Liver (tissue), 9 donors: ENCODE results near the gene PBX4. TPM values are rescaled to one million over a fixed set of nuclear protein-coding genes. Genes with fewer than 3 reads are reported as not detected.

ENCODE experiments used
- DNase-seq: peaks from one replicate; pipeline ENCODE4 v3.0.0-alpha.2; 2017; ENCODE audit warnings: low spot score
- H3K27ac ChIP-seq, 2 donors: one replicate each; pipeline ENCODE4 v1.7.0; 2013; ENCODE audit warnings: inconsistent platforms in 2 of 2, low read length in 2 of 2, control low read depth in 1 of 2, low read depth in 1 of 2, mild to moderate bottlenecking in 1 of 2
- H3K27me3 ChIP-seq, 4 donors: one replicate each; pipeline versions ENCODE4 v1.6.1 to v1.7.0; 2013; ENCODE audit warnings: low read length in 3 of 4, inconsistent platforms in 1 of 4, mild to moderate bottlenecking in 1 of 4, moderate library complexity in 1 of 4; ENCODE audit not compliant: control insufficient read depth in 4 of 4, insufficient read depth in 4 of 4
- H3K36me3 ChIP-seq, 4 donors: one replicate each; pipeline versions ENCODE4 v1.6.1 to v1.7.0; 2013; ENCODE audit warnings: low read length in 3 of 4, mild to moderate bottlenecking in 3 of 4, low read depth in 1 of 4, moderate library complexity in 1 of 4; ENCODE audit not compliant: control insufficient read depth in 4 of 4, insufficient read depth in 3 of 4
- H3K4me1 ChIP-seq, 4 donors: one replicate each; pipeline versions ENCODE4 v1.6.1 to v1.7.0; 2013; ENCODE audit warnings: low read length in 3 of 4, mild to moderate bottlenecking in 3 of 4, moderate library complexity in 1 of 4; ENCODE audit not compliant: control insufficient read depth in 4 of 4, insufficient read depth in 4 of 4
- H3K4me3 ChIP-seq, 3 donors: one replicate each; pipeline versions ENCODE4 v1.6.1 to v1.7.0; 2013; ENCODE audit warnings: low read length in 3 of 3, control low read depth in 1 of 3, low read depth in 1 of 3, mild to moderate bottlenecking in 1 of 3
- H3K9ac ChIP-seq, 2 donors: one replicate each; pipeline ENCODE4 v1.7.0; 2013; ENCODE audit warnings: low read length in 2 of 2, mild to moderate bottlenecking in 2 of 2, moderate library complexity in 2 of 2, control low read depth in 1 of 2, low read depth in 1 of 2
- H3K9me3 ChIP-seq, 4 donors: one replicate each; pipeline versions ENCODE4 v1.6.1 to v1.7.0; 2013; ENCODE audit warnings: low read length in 3 of 4; ENCODE audit not compliant: control insufficient read depth in 4 of 4
- ATF3 ChIP-seq: IDR thresholded peaks from 2 replicates; pipeline ENCODE4 v1.6.1; 2016; ENCODE audit warnings: antibody characterized with exemption
- EGR1 ChIP-seq, 2 donors: IDR thresholded peaks; 2 replicates each; pipeline ENCODE4 v1.6.1; 2016 to 2018; ENCODE audit warnings: antibody characterized with exemption in 2 of 2, low read depth in 2 of 2
- FOXA1 ChIP-seq: IDR thresholded peaks from 2 replicates; pipeline ENCODE4 v1.6.1; 2016; ENCODE audit warnings: antibody characterized with exemption
- FOXA2 ChIP-seq: IDR thresholded peaks from 2 replicates; pipeline ENCODE4 v1.6.1; 2016; ENCODE audit warnings: antibody characterized with exemption
- GABPA ChIP-seq, 2 donors: IDR thresholded peaks in 1 of 2; conservative IDR thresholded peaks in 1 of 2; 2 replicates each; pipeline ENCODE4 v1.6.1; 2016; ENCODE audit warnings: antibody characterized with exemption in 2 of 2, mild to moderate bottlenecking in 1 of 2, moderate library complexity in 1 of 2
- HNF4A ChIP-seq, 2 donors: conservative IDR thresholded peaks; 2 replicates each; pipeline ENCODE4 v1.6.1; 2016; ENCODE audit warnings: antibody characterized with exemption in 2 of 2, mild to moderate bottlenecking in 2 of 2
- HNF4G ChIP-seq: IDR thresholded peaks from 2 replicates; pipeline ENCODE4 v1.6.1; 2016; ENCODE audit warnings: antibody characterized with exemption
- JUND ChIP-seq, 2 donors: IDR thresholded peaks; 2 replicates each; pipeline ENCODE4 v1.6.1; 2016; ENCODE audit warnings: antibody characterized with exemption in 2 of 2
- NR2F2 ChIP-seq: IDR thresholded peaks from 2 replicates; pipeline ENCODE4 v1.6.1; 2016; ENCODE audit warnings: antibody characterized with exemption
- RAD21 ChIP-seq, 2 donors: IDR thresholded peaks; 2 replicates each; pipeline ENCODE4 v1.6.1; 2016; ENCODE audit warnings: antibody characterized with exemption in 2 of 2, mild to moderate bottlenecking in 2 of 2
- RXRA ChIP-seq, 2 donors: IDR thresholded peaks; 2 replicates each; pipeline ENCODE4 v1.6.1; 2017 to 2018; ENCODE audit warnings: antibody characterized with exemption in 2 of 2, mild to moderate bottlenecking in 1 of 2
- SP1 ChIP-seq: IDR thresholded peaks from 2 replicates; pipeline ENCODE4 v1.6.1; 2018; ENCODE audit warnings: antibody characterized with exemption, mild to moderate bottlenecking
- TAF1 ChIP-seq: conservative IDR thresholded peaks from 2 replicates; pipeline ENCODE4 v1.6.1; 2016; ENCODE audit warnings: antibody characterized with exemption, mild to moderate bottlenecking
- YY1 ChIP-seq: IDR thresholded peaks from 2 replicates; pipeline ENCODE4 v1.6.1; 2016; ENCODE audit warnings: antibody characterized with exemption, mild to moderate bottlenecking
- ZBTB33 ChIP-seq: IDR thresholded peaks from 2 replicates; pipeline ENCODE4 v1.6.1; 2016; ENCODE audit warnings: antibody characterized with exemption
- WGBS: extraction: QIAGEN DNeasy Blood & Tissue Kit; methylation state at CpG from one replicate; pipeline ENCODE4 v1.1.7; 2013; 5-methylcytosine and 5-hydroxymethylcytosine counted together
- polyA plus RNA-seq, 2 donors: library from polyadenylated mRNA; stranded (reverse) in 1 of 2; unstranded in 1 of 2; fragments of 200-250 nt in 1 of 2; fragments of >200 nt in 1 of 2; fragmentation: Nextera tagmentation in 1 of 2; extraction: Ambion mirVana in 1 of 2; gene quantifications; one replicate each; pipeline versions ENCODE4 v1.2.1 to v1.2.3, GENCODE V29; 2013 to 2015
- total RNA-seq, 2 donors: library from RNA; depleted of rRNA; stranded (reverse); fragments of >200 nt; gene quantifications; one replicate each; pipeline ENCODE4 v1.2.3, GENCODE V29; 2014
- TF ChIP-seq, protein P1 (sequence below): IDR thresholded peaks from 2 replicates; pipeline ENCODE4 v1.6.1; 2016; ENCODE audit warnings: antibody characterized with exemption, mild to moderate bottlenecking
- TF ChIP-seq, protein P2 (sequence below): fragments of 150-350 bp; IDR thresholded peaks from 2 replicates; pipeline ENCODE4 v1.5.1; 2017; ENCODE audit warnings: improper control_type of control experiment, low read depth, low read length; ENCODE audit not compliant: missing input control
- TF ChIP-seq, protein P3 (sequence below): IDR thresholded peaks from 2 replicates; pipeline ENCODE4 v1.6.1; 2016; ENCODE audit warnings: antibody characterized with exemption
- donor health status: healthy.
- donor health status: healthy.
- donor health status: healthy.
- donor health status: healthy.
- donor health status: healthy.

The PBX4 gene
- total and polyA plus RNA-seq, 4 donors: 0.19 to 0.59 (median 0.21) TPM; not detected in 1

DNA sequence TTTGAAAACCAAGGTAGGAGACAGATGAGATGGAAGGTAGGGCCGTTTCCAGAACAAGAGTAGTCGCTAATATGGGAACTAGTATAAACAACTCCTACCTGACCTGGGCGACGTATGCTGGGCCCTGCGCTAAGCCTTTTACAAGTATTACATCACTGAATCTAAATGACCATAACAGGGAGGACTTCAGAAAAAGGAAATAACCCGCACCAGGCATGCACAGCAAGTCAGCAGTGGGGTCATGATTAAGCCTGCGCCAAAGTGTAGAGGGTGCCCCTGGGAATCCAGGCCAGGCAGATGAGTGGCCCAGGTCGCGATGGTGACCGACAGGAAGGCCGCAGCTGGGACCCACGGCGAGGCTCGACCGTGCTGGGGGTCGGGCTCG is 44.4 kb upstream of the PBX4 start:
- 8% methylated on average over 17 of the region's 17 CpGs for WGBS
- H3K4me3 ChIP-seq: peak overlapping the region; percentile 97 to 99 (median 99)
- no peak for DNase-seq
- TF ChIP-seq YY1: no peak
- TF ChIP-seq HNF4G: no peak
- no peak for TF ChIP-seq TAF1
- no peak for TF ChIP-seq FOXA2
- TF ChIP-seq FOXA1: no peak
- no peak for TF ChIP-seq RXRA (IDR thresholded peaks at IDR 0.05)
- TF ChIP-seq HNF4A (conservative IDR thresholded peaks at IDR 0.05): no peak
- TF ChIP-seq EGR1 (IDR thresholded peaks at IDR 0.05; ENCODE audit: low read depth in 2 of 2): no peak
- TF ChIP-seq, protein P1, sequence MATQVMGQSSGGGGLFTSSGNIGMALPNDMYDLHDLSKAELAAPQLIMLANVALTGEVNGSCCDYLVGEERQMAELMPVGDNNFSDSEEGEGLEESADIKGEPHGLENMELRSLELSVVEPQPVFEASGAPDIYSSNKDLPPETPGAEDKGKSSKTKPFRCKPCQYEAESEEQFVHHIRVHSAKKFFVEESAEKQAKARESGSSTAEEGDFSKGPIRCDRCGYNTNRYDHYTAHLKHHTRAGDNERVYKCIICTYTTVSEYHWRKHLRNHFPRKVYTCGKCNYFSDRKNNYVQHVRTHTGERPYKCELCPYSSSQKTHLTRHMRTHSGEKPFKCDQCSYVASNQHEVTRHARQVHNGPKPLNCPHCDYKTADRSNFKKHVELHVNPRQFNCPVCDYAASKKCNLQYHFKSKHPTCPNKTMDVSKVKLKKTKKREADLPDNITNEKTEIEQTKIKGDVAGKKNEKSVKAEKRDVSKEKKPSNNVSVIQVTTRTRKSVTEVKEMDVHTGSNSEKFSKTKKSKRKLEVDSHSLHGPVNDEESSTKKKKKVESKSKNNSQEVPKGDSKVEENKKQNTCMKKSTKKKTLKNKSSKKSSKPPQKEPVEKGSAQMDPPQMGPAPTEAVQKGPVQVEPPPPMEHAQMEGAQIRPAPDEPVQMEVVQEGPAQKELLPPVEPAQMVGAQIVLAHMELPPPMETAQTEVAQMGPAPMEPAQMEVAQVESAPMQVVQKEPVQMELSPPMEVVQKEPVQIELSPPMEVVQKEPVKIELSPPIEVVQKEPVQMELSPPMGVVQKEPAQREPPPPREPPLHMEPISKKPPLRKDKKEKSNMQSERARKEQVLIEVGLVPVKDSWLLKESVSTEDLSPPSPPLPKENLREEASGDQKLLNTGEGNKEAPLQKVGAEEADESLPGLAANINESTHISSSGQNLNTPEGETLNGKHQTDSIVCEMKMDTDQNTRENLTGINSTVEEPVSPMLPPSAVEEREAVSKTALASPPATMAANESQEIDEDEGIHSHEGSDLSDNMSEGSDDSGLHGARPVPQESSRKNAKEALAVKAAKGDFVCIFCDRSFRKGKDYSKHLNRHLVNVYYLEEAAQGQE: no peak
- no peak for TF ChIP-seq NR2F2
- TF ChIP-seq GABPA (IDR thresholded peaks at IDR 0.05 in 1 of 2, conservative IDR thresholded peaks at IDR 0.05 in 1 of 2): no peak
- no peak for TF ChIP-seq SP1
- TF ChIP-seq, protein P2, sequence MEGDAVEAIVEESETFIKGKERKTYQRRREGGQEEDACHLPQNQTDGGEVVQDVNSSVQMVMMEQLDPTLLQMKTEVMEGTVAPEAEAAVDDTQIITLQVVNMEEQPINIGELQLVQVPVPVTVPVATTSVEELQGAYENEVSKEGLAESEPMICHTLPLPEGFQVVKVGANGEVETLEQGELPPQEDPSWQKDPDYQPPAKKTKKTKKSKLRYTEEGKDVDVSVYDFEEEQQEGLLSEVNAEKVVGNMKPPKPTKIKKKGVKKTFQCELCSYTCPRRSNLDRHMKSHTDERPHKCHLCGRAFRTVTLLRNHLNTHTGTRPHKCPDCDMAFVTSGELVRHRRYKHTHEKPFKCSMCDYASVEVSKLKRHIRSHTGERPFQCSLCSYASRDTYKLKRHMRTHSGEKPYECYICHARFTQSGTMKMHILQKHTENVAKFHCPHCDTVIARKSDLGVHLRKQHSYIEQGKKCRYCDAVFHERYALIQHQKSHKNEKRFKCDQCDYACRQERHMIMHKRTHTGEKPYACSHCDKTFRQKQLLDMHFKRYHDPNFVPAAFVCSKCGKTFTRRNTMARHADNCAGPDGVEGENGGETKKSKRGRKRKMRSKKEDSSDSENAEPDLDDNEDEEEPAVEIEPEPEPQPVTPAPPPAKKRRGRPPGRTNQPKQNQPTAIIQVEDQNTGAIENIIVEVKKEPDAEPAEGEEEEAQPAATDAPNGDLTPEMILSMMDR: no peak
- no peak for TF ChIP-seq ZBTB33
- no peak for TF ChIP-seq RAD21 (IDR thresholded peaks at IDR 0.05)
- TF ChIP-seq JUND (IDR thresholded peaks at IDR 0.05): no peak
- TF ChIP-seq, protein P3, sequence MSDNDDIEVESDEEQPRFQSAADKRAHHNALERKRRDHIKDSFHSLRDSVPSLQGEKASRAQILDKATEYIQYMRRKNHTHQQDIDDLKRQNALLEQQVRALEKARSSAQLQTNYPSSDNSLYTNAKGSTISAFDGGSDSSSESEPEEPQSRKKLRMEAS: no peak
- no peak for TF ChIP-seq ATF3
- H3K36me3 ChIP-seq: peaks cover 4 to 17% (median 9%) of the 10 kb centered on the region in 4 donors
- no peaks in the 10 kb centered on the region for H3K9me3 ChIP-seq
- peak overlapping the region; percentile 98 for H3K27ac ChIP-seq
- no peaks in the 10 kb centered on the region for H3K27me3 ChIP-seq
- H3K9ac ChIP-seq: peak overlapping the region; percentile 62 to 99
- peaks cover 4 to 20% (median 17%) of the 10 kb centered on the region in 4 donors for H3K4me1 ChIP-seq
